AG09309 (cell line): ENCODE data around the gene HES6.

Experiments
- DNase-seq: peaks from one replicate; pipeline ENCODE4 v3.0.0-alpha.2; 2010; ENCODE audit warnings: low read depth
- H3K4me3 ChIP-seq: 2 replicates; pipeline ENCODE4 v1.5.1; 2011; ENCODE audit warnings: mild to moderate bottlenecking, low read depth, low read length, moderate library complexity; ENCODE audit not compliant: control insufficient read depth
- CTCF ChIP-seq: IDR thresholded peaks from 2 replicates; pipeline ENCODE4 v1.5.1; 2011; ENCODE audit warnings: mild to moderate bottlenecking, low read depth, low read length, inconsistent platforms; ENCODE audit not compliant: insufficient read depth, control insufficient read depth; ENCODE audit errors: missing control alignments

HES6 gene

GRCh38 chr2:238225911-238226697 is 13.7 kb downstream of the HES6 start:
- no peak for DNase-seq
- H3K4me3 ChIP-seq: no peak overlapping the region
- no peak for TF ChIP-seq CTCF

- TF ChIP-seq CTCF: no peak
- H3K4me3 ChIP-seq: no peak overlapping the region
- no peak for DNase-seq
Measured at GRCh38 chr2:238225121-238225520, 14.7 kb downstream of the HES6 start.

- H3K4me3 ChIP-seq: no peak overlapping the region
- no peak for DNase-seq
- no peak for TF ChIP-seq CTCF
Measured at GRCh38 chr2:238224356-238225035, 15.3 kb downstream of the HES6 start.

- no peak overlapping the region; the same call in none of the 2 replicates for H3K4me3 ChIP-seq
- no peak for DNase-seq
- no peak for TF ChIP-seq CTCF
Measured at GRCh38 chr2:238220892-238221521, 18.8 kb downstream of the HES6 start.

- H3K4me3 ChIP-seq: no peak overlapping the region
- DNase-seq: no peak
- TF ChIP-seq CTCF: no peak
Measured at GRCh38 chr2:238220274-238220891, 19.5 kb downstream of the HES6 start.

GRCh38 chr2:238216651-238217184 is 23.1 kb downstream of the HES6 start:
- DNase-seq: no peak
- TF ChIP-seq CTCF: no peak
- H3K4me3 ChIP-seq: no peak overlapping the region
